ENCODE data around the gene MEN1. TPM values are rescaled to one million over a fixed set of nuclear protein-coding genes. Genes with fewer than 3 reads are reported as not detected.

MEN1 gene
- total and polyA plus RNA-seq, 2 of the 13 experiments (the other 11 are each of a cell fraction or from before 2014, with no cell fraction given) = 20.5 to 27.3 TPM

GRCh38 chr11:64846998-64847666, 36.8 kb upstream of the MEN1 start (continued):
- TF ChIP-seq ZNF567 (CRISPR knock-in tag; IDR thresholded peaks at IDR 0.05; ENCODE audit: borderline replicate concordance) (peak; percentile 41; the same call in 1 of the 2 replicates), NCOA1 (CRISPR knock-in tag; IDR thresholded peaks at IDR 0.05) (no peak), KDM3A (CRISPR knock-in tag; IDR thresholded peaks at IDR 0.05; ENCODE audit: low read depth) (peak; percentile 95), ZFP90 (CRISPR knock-in tag; IDR thresholded peaks at IDR 0.05; ENCODE audit: borderline replicate concordance) (peak; percentile 24; the same call in 1 of the 2 replicates), NFIC (IDR thresholded peaks at IDR 0.05; ENCODE audit: low read length) (no peak), ZBTB14 (CRISPR knock-in tag; IDR thresholded peaks at IDR 0.05) (no peak), ARNT2 (CRISPR knock-in tag; IDR thresholded peaks at IDR 0.05; ENCODE audit: low read depth) (0 out of 2 replicates have a peak, but pooled peaks have one; percentile 32), ZNF710 (CRISPR knock-in tag; IDR thresholded peaks at IDR 0.05; ENCODE audit: borderline replicate concordance) (no peak), ZNF205 (CRISPR knock-in tag; IDR thresholded peaks at IDR 0.05) (peak; percentile 73; the same call in 1 of the 2 replicates), NFAT5 (CRISPR knock-in tag; IDR thresholded peaks at IDR 0.05) (no peak), TERF1 (CRISPR knock-in tag; IDR thresholded peaks at IDR 0.05) (no peak), GPBP1L1 (CRISPR knock-in tag; IDR thresholded peaks at IDR 0.05) (no peak), GFI1 (CRISPR knock-in tag; IDR thresholded peaks at IDR 0.05; ENCODE audit: borderline replicate concordance) (no peak), NRL (CRISPR knock-in tag; IDR thresholded peaks at IDR 0.05; ENCODE audit: borderline replicate concordance) (0 out of 2 replicates have a peak, but pooled peaks have one; percentile 17), ZNF75D (CRISPR knock-in tag; IDR thresholded peaks at IDR 0.05; ENCODE audit: borderline replicate concordance) (no peak), TRIM24 (CRISPR knock-in tag; IDR thresholded peaks at IDR 0.05) (no peak)

Measured in HepG2 (cell line).